Liver (tissue), 9 donors: ENCODE measurements around the gene KRT26. TPM values are rescaled to one million over a fixed set of nuclear protein-coding genes. Genes with fewer than 3 reads are reported as not detected.
"Not testable (repeated sequence)": the region's sequence is repeated elsewhere in the genome, so short reads cannot be mapped to it uniquely, and the experiment has no call there.

Experiments
- DNase-seq: peaks from one replicate; pipeline ENCODE4 v3.0.0-alpha.2; 2017; ENCODE audit warnings: low spot score
- H3K27ac ChIP-seq, 2 donors: one replicate each; pipeline ENCODE4 v1.7.0; 2013; ENCODE audit warnings: inconsistent platforms in 2 of 2, low read length in 2 of 2, control low read depth in 1 of 2, low read depth in 1 of 2, mild to moderate bottlenecking in 1 of 2
- H3K27me3 ChIP-seq, 4 donors: one replicate each; pipeline versions ENCODE4 v1.6.1 to v1.7.0; 2013; ENCODE audit warnings: low read length in 3 of 4, inconsistent platforms in 1 of 4, mild to moderate bottlenecking in 1 of 4, moderate library complexity in 1 of 4; ENCODE audit not compliant: control insufficient read depth in 4 of 4, insufficient read depth in 4 of 4
- H3K36me3 ChIP-seq, 4 donors: one replicate each; pipeline versions ENCODE4 v1.6.1 to v1.7.0; 2013; ENCODE audit warnings: low read length in 3 of 4, mild to moderate bottlenecking in 3 of 4, low read depth in 1 of 4, moderate library complexity in 1 of 4; ENCODE audit not compliant: control insufficient read depth in 4 of 4, insufficient read depth in 3 of 4
- H3K4me1 ChIP-seq, 4 donors: one replicate each; pipeline versions ENCODE4 v1.6.1 to v1.7.0; 2013; ENCODE audit warnings: low read length in 3 of 4, mild to moderate bottlenecking in 3 of 4, moderate library complexity in 1 of 4; ENCODE audit not compliant: control insufficient read depth in 4 of 4, insufficient read depth in 4 of 4
- H3K4me3 ChIP-seq, 3 donors: one replicate each; pipeline versions ENCODE4 v1.6.1 to v1.7.0; 2013; ENCODE audit warnings: low read length in 3 of 3, control low read depth in 1 of 3, low read depth in 1 of 3, mild to moderate bottlenecking in 1 of 3
- H3K9ac ChIP-seq, 2 donors: one replicate each; pipeline ENCODE4 v1.7.0; 2013; ENCODE audit warnings: low read length in 2 of 2, mild to moderate bottlenecking in 2 of 2, moderate library complexity in 2 of 2, control low read depth in 1 of 2, low read depth in 1 of 2
- H3K9me3 ChIP-seq, 4 donors: one replicate each; pipeline versions ENCODE4 v1.6.1 to v1.7.0; 2013; ENCODE audit warnings: low read length in 3 of 4; ENCODE audit not compliant: control insufficient read depth in 4 of 4
- CTCF ChIP-seq: fragments of 150-350 bp; IDR thresholded peaks from 2 replicates; pipeline ENCODE4 v1.5.1; 2017; ENCODE audit warnings: improper control_type of control experiment, low read depth, low read length; ENCODE audit not compliant: missing input control
- FOXA1 ChIP-seq: IDR thresholded peaks from 2 replicates; pipeline ENCODE4 v1.6.1; 2016; ENCODE audit warnings: antibody characterized with exemption
- FOXA2 ChIP-seq: IDR thresholded peaks from 2 replicates; pipeline ENCODE4 v1.6.1; 2016; ENCODE audit warnings: antibody characterized with exemption
- GABPA ChIP-seq, 2 donors: IDR thresholded peaks in 1 of 2; conservative IDR thresholded peaks in 1 of 2; 2 replicates each; pipeline ENCODE4 v1.6.1; 2016; ENCODE audit warnings: antibody characterized with exemption in 2 of 2, mild to moderate bottlenecking in 1 of 2, moderate library complexity in 1 of 2
- HNF4A ChIP-seq, 2 donors: conservative IDR thresholded peaks; 2 replicates each; pipeline ENCODE4 v1.6.1; 2016; ENCODE audit warnings: antibody characterized with exemption in 2 of 2, mild to moderate bottlenecking in 2 of 2
- HNF4G ChIP-seq: IDR thresholded peaks from 2 replicates; pipeline ENCODE4 v1.6.1; 2016; ENCODE audit warnings: antibody characterized with exemption
- MAX ChIP-seq: IDR thresholded peaks from 2 replicates; pipeline ENCODE4 v1.6.1; 2016; ENCODE audit warnings: antibody characterized with exemption
- NR2F2 ChIP-seq: IDR thresholded peaks from 2 replicates; pipeline ENCODE4 v1.6.1; 2016; ENCODE audit warnings: antibody characterized with exemption
- RAD21 ChIP-seq, 2 donors: IDR thresholded peaks; 2 replicates each; pipeline ENCODE4 v1.6.1; 2016; ENCODE audit warnings: antibody characterized with exemption in 2 of 2, mild to moderate bottlenecking in 2 of 2
- SP1 ChIP-seq: IDR thresholded peaks from 2 replicates; pipeline ENCODE4 v1.6.1; 2018; ENCODE audit warnings: antibody characterized with exemption, mild to moderate bottlenecking
- TAF1 ChIP-seq: conservative IDR thresholded peaks from 2 replicates; pipeline ENCODE4 v1.6.1; 2016; ENCODE audit warnings: antibody characterized with exemption, mild to moderate bottlenecking
- YY1 ChIP-seq: IDR thresholded peaks from 2 replicates; pipeline ENCODE4 v1.6.1; 2016; ENCODE audit warnings: antibody characterized with exemption, mild to moderate bottlenecking
- WGBS: extraction: QIAGEN DNeasy Blood & Tissue Kit; methylation state at CpG from one replicate; pipeline ENCODE4 v1.1.7; 2013; 5-methylcytosine and 5-hydroxymethylcytosine counted together
- polyA plus RNA-seq, 2 donors: library from polyadenylated mRNA; stranded (reverse) in 1 of 2; unstranded in 1 of 2; fragments of 200-250 nt in 1 of 2; fragments of >200 nt in 1 of 2; fragmentation: Nextera tagmentation in 1 of 2; extraction: Ambion mirVana in 1 of 2; gene quantifications; one replicate each; pipeline versions ENCODE4 v1.2.1 to v1.2.3, GENCODE V29; 2013 to 2015
- total RNA-seq, 2 donors: library from RNA; depleted of rRNA; stranded (reverse); fragments of >200 nt; gene quantifications; one replicate each; pipeline ENCODE4 v1.2.3, GENCODE V29; 2014
- TF ChIP-seq, protein P1 (sequence below): IDR thresholded peaks from 2 replicates; pipeline ENCODE4 v1.6.1; 2016; ENCODE audit warnings: antibody characterized with exemption
- TF ChIP-seq, protein P2 (sequence below): IDR thresholded peaks from 2 replicates; pipeline ENCODE4 v1.6.1; 2016; ENCODE audit warnings: antibody characterized with exemption, mild to moderate bottlenecking
- donor health status: healthy.
- donor health status: healthy.
- donor health status: healthy.
- donor health status: healthy.
- donor health status: healthy.

KRT26 gene
- total and polyA plus RNA-seq, 4 donors, result not detected

GRCh38 chr17:40750391-40750790 is 21.6 kb downstream of the KRT26 start:
- peaks cover 0 to 4% (median 0%) of the 10 kb centered on the region in 4 donors for H3K9me3 ChIP-seq
- no peaks in the 10 kb centered on the region for H3K27me3 ChIP-seq
- 84% methylated on average over 6 of the region's 6 CpGs for WGBS
- H3K4me1 ChIP-seq, result no peaks in the 10 kb centered on the region
- TF ChIP-seq, protein P1, sequence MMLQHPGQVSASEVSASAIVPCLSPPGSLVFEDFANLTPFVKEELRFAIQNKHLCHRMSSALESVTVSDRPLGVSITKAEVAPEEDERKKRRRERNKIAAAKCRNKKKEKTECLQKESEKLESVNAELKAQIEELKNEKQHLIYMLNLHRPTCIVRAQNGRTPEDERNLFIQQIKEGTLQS, result no peak
- TF ChIP-seq GABPA (IDR thresholded peaks at IDR 0.05 in 1 of 2, conservative IDR thresholded peaks at IDR 0.05 in 1 of 2) (no peak), HNF4G (no peak), RAD21 (IDR thresholded peaks at IDR 0.05) (no peak), MAX (no peak), FOXA2 (no peak), SP1 (no peak), NR2F2 (no peak), TAF1 (no peak)
- no peaks in the 10 kb centered on the region for H3K36me3 ChIP-seq
- no peak overlapping the region for H3K27ac ChIP-seq
- H3K9ac ChIP-seq, result no peak overlapping the region
- H3K4me3 ChIP-seq, result no peak overlapping the region
- DNase-seq, result no peak

GRCh38 chr17:40748666-40749065 is 23.3 kb downstream of the KRT26 start:
- not testable (repeated sequence) for H3K27ac ChIP-seq, DNase-seq, H3K9me3 ChIP-seq, H3K4me3 ChIP-seq, H3K4me1 ChIP-seq, H3K27me3 ChIP-seq, H3K9ac ChIP-seq, H3K36me3 ChIP-seq
- WGBS, result 71% methylated on average over 1 of the region's 1 CpG

DNA sequence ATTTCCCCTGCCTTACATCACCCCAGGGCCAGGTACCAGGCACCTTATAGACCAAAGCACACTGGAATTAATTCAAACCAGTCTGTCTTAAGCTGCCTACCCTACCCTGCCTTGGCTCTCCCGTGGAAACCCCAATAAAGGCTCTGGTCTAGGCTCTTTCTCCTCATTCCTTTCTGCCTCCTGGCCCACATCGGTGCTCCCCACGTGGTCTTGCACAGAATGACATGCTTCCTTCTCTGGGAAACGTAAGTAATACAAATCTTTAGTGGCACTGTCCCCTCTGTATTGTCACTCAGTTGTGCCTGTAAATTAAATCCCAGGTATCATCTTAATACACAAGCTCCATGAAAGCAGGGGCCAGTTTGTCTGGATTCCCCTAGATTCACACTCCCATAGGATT is 33.4 kb downstream of the KRT26 start:
- H3K36me3 ChIP-seq, result no peaks in the 10 kb centered on the region
- H3K27me3 ChIP-seq, result no peaks in the 10 kb centered on the region
- H3K4me1 ChIP-seq, result no peaks in the 10 kb centered on the region
- H3K9ac ChIP-seq, result no peak overlapping the region
- TF ChIP-seq, protein P1, result no peak
- TF ChIP-seq RAD21 (IDR thresholded peaks at IDR 0.05) (no peak), SP1 (no peak), MAX (no peak), HNF4A (conservative IDR thresholded peaks at IDR 0.05) (no peak), FOXA2 (no peak), YY1 (no peak), CTCF (no peak), FOXA1 (no peak)
- TF ChIP-seq, protein P2, sequence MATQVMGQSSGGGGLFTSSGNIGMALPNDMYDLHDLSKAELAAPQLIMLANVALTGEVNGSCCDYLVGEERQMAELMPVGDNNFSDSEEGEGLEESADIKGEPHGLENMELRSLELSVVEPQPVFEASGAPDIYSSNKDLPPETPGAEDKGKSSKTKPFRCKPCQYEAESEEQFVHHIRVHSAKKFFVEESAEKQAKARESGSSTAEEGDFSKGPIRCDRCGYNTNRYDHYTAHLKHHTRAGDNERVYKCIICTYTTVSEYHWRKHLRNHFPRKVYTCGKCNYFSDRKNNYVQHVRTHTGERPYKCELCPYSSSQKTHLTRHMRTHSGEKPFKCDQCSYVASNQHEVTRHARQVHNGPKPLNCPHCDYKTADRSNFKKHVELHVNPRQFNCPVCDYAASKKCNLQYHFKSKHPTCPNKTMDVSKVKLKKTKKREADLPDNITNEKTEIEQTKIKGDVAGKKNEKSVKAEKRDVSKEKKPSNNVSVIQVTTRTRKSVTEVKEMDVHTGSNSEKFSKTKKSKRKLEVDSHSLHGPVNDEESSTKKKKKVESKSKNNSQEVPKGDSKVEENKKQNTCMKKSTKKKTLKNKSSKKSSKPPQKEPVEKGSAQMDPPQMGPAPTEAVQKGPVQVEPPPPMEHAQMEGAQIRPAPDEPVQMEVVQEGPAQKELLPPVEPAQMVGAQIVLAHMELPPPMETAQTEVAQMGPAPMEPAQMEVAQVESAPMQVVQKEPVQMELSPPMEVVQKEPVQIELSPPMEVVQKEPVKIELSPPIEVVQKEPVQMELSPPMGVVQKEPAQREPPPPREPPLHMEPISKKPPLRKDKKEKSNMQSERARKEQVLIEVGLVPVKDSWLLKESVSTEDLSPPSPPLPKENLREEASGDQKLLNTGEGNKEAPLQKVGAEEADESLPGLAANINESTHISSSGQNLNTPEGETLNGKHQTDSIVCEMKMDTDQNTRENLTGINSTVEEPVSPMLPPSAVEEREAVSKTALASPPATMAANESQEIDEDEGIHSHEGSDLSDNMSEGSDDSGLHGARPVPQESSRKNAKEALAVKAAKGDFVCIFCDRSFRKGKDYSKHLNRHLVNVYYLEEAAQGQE, result no peak
- peaks cover 0 to 3% (median 0%) of the 10 kb centered on the region in 4 donors for H3K9me3 ChIP-seq
- 55% methylated on average over 4 of the region's 4 CpGs for WGBS
- no peak overlapping the region for H3K27ac ChIP-seq
- no peak for DNase-seq
- H3K4me3 ChIP-seq, result no peak overlapping the region
